Measurements from ENCODE around the gene KAT14.
"Not testable (repeated sequence)": the region's sequence is repeated elsewhere in the genome, so short reads cannot be mapped to it uniquely, and the experiment has no call there.

The KAT14 gene

GRCh38 chr20:18180815-18181214 lies 43.2 kb downstream of the KAT14 start:
- DNase-seq: no peak
- Mint-ChIP-seq H3K9me3 (peaks cover 9 to 15% of the 10 kb centered on the region in 2 donors), H3K4me1 (peaks cover 5% of the 10 kb centered on the region), H3K27me3 (no peaks in the 10 kb centered on the region), H3K4me3 (no peak overlapping the region), H3K27ac (no peak overlapping the region)
- no peak for ATAC-seq

- peaks cover 6% of the 10 kb centered on the region for H3K4me1 Mint-ChIP-seq
- DNase-seq: no peak
- H3K9me3 Mint-ChIP-seq: no peaks in the 10 kb centered on the region
- H3K4me3 Mint-ChIP-seq: no peak overlapping the region
- no peaks in the 10 kb centered on the region for H3K27me3 Mint-ChIP-seq
- ATAC-seq: no peak
- no peak overlapping the region for H3K27ac Mint-ChIP-seq
Measured at GRCh38 chr20:18187020-18187419, 49.4 kb downstream of the KAT14 start.

DNA sequence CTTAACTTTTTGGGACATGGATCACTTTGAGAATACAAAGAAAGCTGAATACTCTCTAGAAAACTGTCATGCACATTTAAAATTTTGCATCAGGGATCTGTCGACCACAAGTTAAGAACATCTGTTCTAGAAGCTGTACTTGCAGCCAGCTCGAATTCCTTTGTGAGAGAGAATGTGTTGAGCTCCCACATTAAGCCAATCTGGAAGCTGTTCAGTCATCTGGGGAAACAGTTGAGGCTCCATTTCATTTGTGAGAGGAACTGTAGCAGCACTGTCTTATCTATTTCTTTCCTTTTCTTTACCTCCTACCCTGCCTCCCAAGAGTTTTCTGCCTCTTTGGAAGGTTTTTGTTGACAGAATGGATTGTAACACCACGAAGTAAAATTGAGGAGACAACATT lies 50.8 kb downstream of the KAT14 start:
- no peaks in the 10 kb centered on the region for H3K27me3 Mint-ChIP-seq
- H3K9me3 Mint-ChIP-seq: no peaks in the 10 kb centered on the region
- H3K4me3 Mint-ChIP-seq: no peak overlapping the region
- ATAC-seq (no peak), DNase-seq (no peak)
- no peak overlapping the region for H3K27ac Mint-ChIP-seq
- peaks cover 6% of the 10 kb centered on the region for H3K4me1 Mint-ChIP-seq

- Mint-ChIP-seq H3K27ac (peak overlapping the region in 1 of 2 donors; percentile 82), H3K9me3 (no peaks in the 10 kb centered on the region)
Measured at GRCh38 chr20:18190338-18191233, 52.9 kb downstream of the KAT14 start.

GRCh38 chr20:18191306-18191705 lies 53.6 kb downstream of the KAT14 start:
- ATAC-seq (no peak), DNase-seq (no peak)
- peak overlapping the region in 1 of 2 donors; percentile 27 for H3K27ac Mint-ChIP-seq
- no peak overlapping the region for H3K4me3 Mint-ChIP-seq
- peaks cover 6% of the 10 kb centered on the region for H3K4me1 Mint-ChIP-seq
- no peaks in the 10 kb centered on the region for H3K27me3 Mint-ChIP-seq
- no peaks in the 10 kb centered on the region for H3K9me3 Mint-ChIP-seq

More at GRCh38 chr20:18190338-18191233, 52.9 kb downstream of the KAT14 start:
- ATAC-seq: peak; percentile 39
- no peaks in the 10 kb centered on the region for H3K27me3 Mint-ChIP-seq
- no peak overlapping the region for H3K4me3 Mint-ChIP-seq
- peaks cover 6% of the 10 kb centered on the region for H3K4me1 Mint-ChIP-seq
- DNase-seq: no peak

DNA sequence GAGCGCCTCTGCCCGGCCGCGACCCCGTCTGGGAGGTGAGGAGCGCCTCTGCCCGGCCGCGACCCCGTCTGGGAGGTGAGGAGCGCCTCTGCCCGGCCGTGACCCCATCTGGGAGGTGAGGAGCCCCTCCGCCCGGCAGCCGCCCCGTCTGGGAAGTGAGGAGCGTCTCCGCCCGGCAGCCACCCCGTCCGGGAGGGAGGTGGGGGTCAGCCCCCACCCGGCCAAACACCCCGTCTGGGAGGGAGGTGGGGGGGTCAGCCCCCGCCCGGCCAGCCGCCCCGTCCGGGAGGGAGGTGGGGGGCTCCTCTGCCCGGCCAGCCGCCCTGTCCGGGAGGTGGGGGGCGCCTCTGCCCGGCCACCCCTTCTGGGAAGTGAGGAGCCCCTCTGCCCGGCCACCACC lies 56.8 kb downstream of the KAT14 start:
- not testable (repeated sequence) for H3K4me1 Mint-ChIP-seq

GRCh38 chr20:18195931-18196330 lies 58.3 kb downstream of the KAT14 start:
- no peak for ATAC-seq
- H3K27ac Mint-ChIP-seq: no peak overlapping the region

More for the DNA sequence above, 56.8 kb downstream of the KAT14 start:
- not testable (repeated sequence) for ATAC-seq, H3K27me3 Mint-ChIP-seq, DNase-seq, H3K9me3 Mint-ChIP-seq, H3K4me3 Mint-ChIP-seq, H3K27ac Mint-ChIP-seq

GRCh38 chr20:18197382-18198070 lies 59.9 kb downstream of the KAT14 start:
- Mint-ChIP-seq H3K4me3 (no peak overlapping the region), H3K9me3 (peaks cover 13% of the 10 kb centered on the region in 2 donors), H3K4me1 (no peaks in the 10 kb centered on the region), H3K27ac (no peak overlapping the region), H3K27me3 (no peaks in the 10 kb centered on the region)
- ATAC-seq (no peak), DNase-seq (no peak)

More at GRCh38 chr20:18195931-18196330, 58.3 kb downstream of the KAT14 start:
- H3K9me3 Mint-ChIP-seq: no peaks in the 10 kb centered on the region
- H3K4me3 Mint-ChIP-seq: no peak overlapping the region
- no peak for DNase-seq
- H3K4me1 Mint-ChIP-seq: no peaks in the 10 kb centered on the region
- no peaks in the 10 kb centered on the region for H3K27me3 Mint-ChIP-seq

GRCh38 chr20:18202966-18203365 lies 65.3 kb downstream of the KAT14 start:
- no peaks in the 10 kb centered on the region for H3K27me3 Mint-ChIP-seq
- H3K9me3 Mint-ChIP-seq: peaks cover 14 to 16% of the 10 kb centered on the region in 2 donors
- no peak overlapping the region for H3K4me3 Mint-ChIP-seq
- no peak overlapping the region for H3K27ac Mint-ChIP-seq
- H3K4me1 Mint-ChIP-seq: no peaks in the 10 kb centered on the region
- ATAC-seq (no peak), DNase-seq (no peak)

DNA sequence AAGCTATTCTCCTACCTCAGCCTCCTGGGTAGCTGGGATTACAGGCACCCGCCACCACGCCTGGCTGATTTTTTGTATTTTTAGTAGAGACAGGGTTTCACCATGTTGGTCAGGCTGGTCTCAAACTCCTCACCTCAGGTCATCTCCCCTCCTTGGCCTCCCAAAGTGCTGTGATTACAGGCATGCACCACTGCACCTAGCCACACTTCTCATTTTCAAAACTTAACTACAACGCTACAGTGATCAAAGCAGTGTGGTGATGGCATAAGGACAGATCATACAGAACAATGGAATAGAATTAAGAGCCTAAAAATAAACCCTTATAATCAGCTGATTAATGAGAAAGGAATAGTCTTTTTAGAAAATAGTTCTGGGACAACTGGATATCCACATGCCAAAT lies 66.0 kb downstream of the KAT14 start:
- not testable (repeated sequence) for DNase-seq, H3K4me3 Mint-ChIP-seq, ATAC-seq, H3K4me1 Mint-ChIP-seq, H3K27ac Mint-ChIP-seq, H3K27me3 Mint-ChIP-seq
- peaks cover 14 to 16% of the 10 kb centered on the region in 2 donors for H3K9me3 Mint-ChIP-seq

GRCh38 chr20:18213002-18213401 lies 75.3 kb downstream of the KAT14 start:
- Mint-ChIP-seq H3K27me3 (peaks cover 19% of the 10 kb centered on the region), H3K9me3 (no peaks in the 10 kb centered on the region)

DNA sequence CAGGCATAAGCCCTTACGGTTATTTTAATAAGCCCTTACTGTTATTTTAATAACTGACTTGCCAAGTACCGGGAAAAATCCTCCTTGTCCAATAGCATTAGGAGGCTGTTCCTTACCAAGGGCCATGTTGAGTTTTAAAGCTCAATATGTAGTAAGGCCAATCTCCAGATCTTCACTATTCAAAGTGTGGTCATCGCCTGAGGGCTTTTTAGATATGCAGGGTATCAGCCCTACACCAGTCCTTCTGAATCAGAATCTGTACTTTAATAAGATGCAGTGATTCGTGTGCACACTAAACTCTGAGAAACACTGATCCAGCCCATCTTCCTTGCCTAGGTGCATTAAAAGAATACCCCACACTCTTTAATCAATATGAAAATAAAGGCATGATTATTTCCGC lies 77.9 kb downstream of the KAT14 start:
- Mint-ChIP-seq H3K4me1 (no peaks in the 10 kb centered on the region), H3K4me3 (no peak overlapping the region), H3K27me3 (peaks cover 19% of the 10 kb centered on the region), H3K27ac (no peak overlapping the region), H3K9me3 (no peaks in the 10 kb centered on the region)
- no peak for ATAC-seq
- no peak for DNase-seq

More at GRCh38 chr20:18213002-18213401, 75.3 kb downstream of the KAT14 start:
- no peak for DNase-seq
- no peak for ATAC-seq
- no peak overlapping the region for H3K4me3 Mint-ChIP-seq
- H3K27ac Mint-ChIP-seq: no peak overlapping the region
- no peaks in the 10 kb centered on the region for H3K4me1 Mint-ChIP-seq

GRCh38 chr20:18218280-18218679 lies 80.6 kb downstream of the KAT14 start:
- Mint-ChIP-seq H3K4me3 (no peak overlapping the region), H3K27me3 (peaks cover 34% of the 10 kb centered on the region), H3K4me1 (no peaks in the 10 kb centered on the region), H3K27ac (no peak overlapping the region), H3K9me3 (no peaks in the 10 kb centered on the region)
- DNase-seq (no peak), ATAC-seq (no peak)

- peaks cover 41% of the 10 kb centered on the region for H3K27me3 Mint-ChIP-seq
- H3K4me1 Mint-ChIP-seq: no peaks in the 10 kb centered on the region
- no peak overlapping the region for H3K4me3 Mint-ChIP-seq
- DNase-seq: no peak
- H3K27ac Mint-ChIP-seq: no peak overlapping the region
- H3K9me3 Mint-ChIP-seq: no peaks in the 10 kb centered on the region
- ATAC-seq: no peak
Measured at GRCh38 chr20:18223409-18223808, 85.7 kb downstream of the KAT14 start.

- H3K4me1 Mint-ChIP-seq: no peaks in the 10 kb centered on the region
- ATAC-seq (no peak), DNase-seq (no peak)
- H3K9me3 Mint-ChIP-seq: no peaks in the 10 kb centered on the region
- peaks cover 41% of the 10 kb centered on the region for H3K27me3 Mint-ChIP-seq
- no peak overlapping the region for H3K4me3 Mint-ChIP-seq
- no peak overlapping the region for H3K27ac Mint-ChIP-seq
Measured at GRCh38 chr20:18224968-18225568, 87.4 kb downstream of the KAT14 start.

DNA sequence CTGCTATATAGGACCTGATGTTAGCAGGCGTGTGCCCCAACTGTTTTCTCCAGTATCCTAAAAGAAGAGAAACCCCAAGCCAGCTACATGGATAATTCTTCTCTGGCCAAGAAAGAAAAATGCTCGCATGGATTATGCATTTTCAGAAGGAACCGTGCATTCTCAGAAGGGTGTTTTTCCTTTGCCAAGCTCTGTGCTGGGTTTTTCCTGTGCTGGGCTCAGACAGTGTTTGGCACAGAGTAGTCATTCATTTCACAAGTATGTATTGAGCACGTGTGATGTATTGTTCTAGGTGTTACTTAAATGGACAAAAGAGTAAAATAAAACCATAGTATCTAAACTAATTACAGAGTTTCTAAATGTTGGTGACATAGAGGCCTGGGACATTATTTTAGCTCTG lies 88.0 kb downstream of the KAT14 start:
- Mint-ChIP-seq H3K4me3 (no peak overlapping the region), H3K4me1 (no peaks in the 10 kb centered on the region), H3K27me3 (peaks cover 41% of the 10 kb centered on the region), H3K27ac (no peak overlapping the region), H3K9me3 (no peaks in the 10 kb centered on the region)
- DNase-seq (no peak), ATAC-seq (no peak)
